Right ventricle myocardium superior (tissue), 1 donor: ENCODE results near the gene GRIA4. TPM values are rescaled to one million over a fixed set of nuclear protein-coding genes. Genes with fewer than 3 reads are reported as not detected.

Source experiments
- ATAC-seq: fragments of 200-7000 bp; cut with Tn5 transposase; one replicate; pipeline ENCODE4 v1.9.1; 2020; ENCODE audit warnings: mild to moderate bottlenecking; ENCODE audit not compliant: poor library complexity
- DNase-seq: peaks from one replicate; pipeline ENCODE4 v3.0.0-alpha.2; 2020
- intact Hi-C: fragments of 100-400 bp; cut with DNase I; formaldehyde crosslinking; loops from one replicate; pipeline ENCODE4 v1.11.2; 2022
- total RNA-seq: library from RNA; stranded (reverse); fragmentation: NEBNext Ultra II Directional; extraction: Animal tissue kit (Norgen Biotek cat#: 25700); gene quantifications from one replicate; pipeline ENCODE4 v1.2.1, GENCODE V29; 2021
- donor health status: DM: no; HTN: yes; CAD: no; lungs with severe emphysema.

Gene GRIA4
- total RNA-seq, 1 donor from 2014 or later: not detected

DNA sequence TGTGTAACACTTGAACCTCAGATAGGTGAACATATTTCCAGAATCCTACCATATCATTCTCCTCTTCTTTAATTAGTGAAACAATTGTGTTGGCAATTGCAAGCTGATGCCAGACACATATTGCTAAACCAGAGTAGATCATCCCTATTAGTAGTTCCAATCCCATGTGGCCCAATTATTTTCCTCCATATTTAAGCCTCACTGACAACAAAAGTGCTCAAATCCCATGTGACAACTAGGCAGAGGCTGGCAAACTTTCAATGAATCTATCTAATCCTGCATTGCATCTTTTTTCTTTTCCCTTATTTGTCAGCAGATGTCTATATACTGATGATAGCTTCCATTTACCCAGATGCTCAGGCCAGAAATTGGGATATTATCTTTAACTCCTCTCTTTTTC is 90.4 kb downstream of the GRIA4 start:
- intact Hi-C loops: no loop called here
- ATAC-seq: no peak
- DNase-seq: no peak

GRCh38 chr11:105701098-105701497 is 91.2 kb downstream of the GRIA4 start:
- ATAC-seq (no peak), DNase-seq (no peak)
- intact Hi-C loops: no loop called here

- intact Hi-C loops: no loop called here
- no peak for DNase-seq
- no peak for ATAC-seq
These were observed 96.1 kb downstream of the GRIA4 start for GRCh38 chr11:105705786-105706530.

DNA sequence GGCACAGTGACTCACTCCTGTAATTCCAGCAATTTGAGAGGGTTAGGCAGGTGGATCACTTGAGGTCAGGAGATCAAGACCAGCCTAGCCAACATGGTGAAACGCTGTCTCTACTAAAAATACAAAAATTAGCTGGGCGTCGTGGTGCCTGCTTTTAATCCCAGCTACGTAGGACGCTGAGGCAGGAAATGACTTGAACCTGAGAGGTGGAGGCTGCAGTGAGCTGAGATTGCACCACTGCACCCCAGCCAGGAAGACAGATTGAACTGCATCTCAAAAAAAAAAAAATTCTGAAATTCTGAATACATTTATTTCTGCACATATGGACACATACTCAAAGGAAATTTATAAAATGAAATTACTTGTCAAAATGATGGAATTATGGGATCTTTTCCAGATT is 103.2 kb downstream of the GRIA4 start:
- ATAC-seq: no peak
- intact Hi-C loops: no loop called here
- no peak for DNase-seq

DNA sequence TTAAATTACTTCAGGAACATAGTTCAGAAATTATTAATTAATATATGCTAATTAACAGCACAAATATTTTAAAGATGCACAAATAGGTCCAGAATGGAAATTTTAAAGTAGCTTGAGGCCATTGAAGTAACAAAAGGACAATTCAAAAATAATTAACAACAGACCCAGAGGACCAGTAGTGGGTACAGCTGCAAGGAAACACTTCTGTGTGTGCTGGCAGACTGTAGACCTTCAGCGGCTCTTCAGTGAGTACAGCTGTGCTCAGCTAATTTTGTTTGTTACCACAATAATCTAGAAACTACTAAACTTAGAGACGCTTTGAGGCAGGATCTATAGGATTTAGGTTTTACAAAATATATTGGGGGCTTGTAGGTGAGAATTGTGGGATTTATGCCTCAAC is 103.8 kb downstream of the GRIA4 start:
- ATAC-seq (no peak), DNase-seq (no peak)
- intact Hi-C loops: no loop called here

DNA sequence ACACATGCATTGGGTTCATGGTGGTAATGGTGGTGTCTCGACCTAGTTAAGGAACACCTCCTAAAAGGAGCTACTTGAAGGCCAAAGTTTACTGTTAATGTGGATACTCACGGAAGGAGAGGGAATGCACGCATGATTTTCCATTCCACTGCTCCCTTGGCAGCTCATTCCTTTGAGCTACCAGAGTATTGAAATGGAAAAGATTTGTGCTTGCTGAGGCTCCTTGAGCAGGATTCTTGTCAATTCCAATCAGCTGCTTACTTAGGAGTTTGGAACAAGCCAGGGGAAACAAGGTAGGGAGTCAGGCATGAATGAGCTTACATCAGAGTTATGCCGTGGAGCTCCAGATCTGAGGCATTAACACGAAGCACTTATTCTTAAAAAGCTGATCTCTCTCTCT is 108.8 kb downstream of the GRIA4 start:
- DNase-seq (no peak), ATAC-seq (no peak)
- intact Hi-C loops: no loop called here

DNA sequence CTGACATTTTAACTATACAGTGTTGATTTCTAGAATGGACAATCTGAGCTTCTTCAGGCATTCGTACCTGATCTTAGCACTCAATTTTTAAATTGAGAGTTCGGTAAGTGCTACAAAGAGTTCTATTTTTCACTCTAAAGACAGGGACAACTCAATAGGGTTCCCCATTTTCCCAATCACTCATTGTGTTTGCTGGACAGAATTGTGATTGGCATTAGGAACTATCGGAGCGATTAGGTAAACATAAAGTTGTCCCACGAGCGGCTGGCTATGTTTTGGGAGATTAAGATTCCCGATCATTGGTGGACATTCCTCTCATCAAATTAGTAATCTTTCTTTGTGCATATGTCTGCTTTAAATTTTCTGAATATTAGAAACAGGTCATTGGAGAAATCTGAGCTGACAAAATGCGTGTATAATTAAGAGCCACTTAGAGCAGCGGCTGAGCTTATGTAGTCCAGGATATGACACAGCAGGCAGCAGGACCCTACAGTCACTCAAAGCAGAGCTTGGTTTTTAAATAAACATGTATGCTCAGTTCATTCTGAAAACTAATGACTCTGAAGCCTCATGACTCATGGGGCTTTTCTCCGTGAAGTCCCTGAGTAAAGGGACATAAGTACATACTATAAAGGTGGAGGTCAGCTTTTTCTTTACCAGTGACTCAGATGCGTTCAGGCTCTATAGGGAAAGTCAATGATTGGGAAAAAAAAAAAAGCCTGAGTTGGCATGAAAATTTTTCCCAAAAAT is 109.4 kb downstream of the GRIA4 start:
- no peak for ATAC-seq
- no peak for DNase-seq
- intact Hi-C loops: no loop called here

DNA sequence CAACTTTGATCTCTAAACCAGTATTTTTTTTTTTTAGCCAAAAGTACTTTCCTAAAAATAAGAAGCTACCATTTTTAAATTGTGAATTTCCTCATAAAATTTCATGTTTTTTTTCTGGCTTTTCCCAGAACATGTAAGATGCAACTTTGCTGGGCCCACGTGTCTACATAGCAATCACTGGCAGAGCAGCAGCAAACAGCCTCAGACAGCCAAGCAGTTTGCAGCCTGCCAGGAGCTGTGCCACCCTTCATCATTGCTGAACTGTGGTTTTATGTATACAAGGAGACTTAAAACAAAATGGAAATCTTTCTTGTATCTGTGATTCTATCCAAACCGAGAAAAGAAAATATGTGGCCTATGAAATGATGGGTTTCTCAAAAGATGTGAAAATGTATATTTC is 110.2 kb downstream of the GRIA4 start:
- intact Hi-C loops: no loop called here
- no peak for ATAC-seq
- no peak for DNase-seq

DNA sequence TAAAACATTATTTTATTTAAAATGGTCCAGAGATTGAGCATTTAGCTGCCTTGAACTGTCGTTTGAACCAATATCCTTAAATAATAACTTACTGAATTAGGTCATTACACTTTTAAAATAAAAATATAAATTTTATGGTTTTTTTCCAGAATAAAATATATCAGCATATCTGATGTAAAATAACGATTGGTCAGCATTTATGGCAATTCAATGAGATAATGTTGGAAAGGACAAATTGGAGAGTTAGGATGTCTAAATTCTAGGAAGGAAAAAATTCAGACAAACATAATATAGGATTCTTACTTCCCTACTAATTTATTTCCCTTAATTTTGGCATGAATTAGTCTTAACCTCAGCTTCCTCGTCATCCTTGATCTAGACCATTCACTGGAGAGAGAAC is 113.4 kb downstream of the GRIA4 start:
- no peak for DNase-seq
- ATAC-seq: no peak
- intact Hi-C loops: no loop called here

- intact Hi-C loops: no loop called here
- DNase-seq (no peak), ATAC-seq (no peak)
These were observed 122.7 kb downstream of the GRIA4 start for GRCh38 chr11:105732611-105733010.

DNA sequence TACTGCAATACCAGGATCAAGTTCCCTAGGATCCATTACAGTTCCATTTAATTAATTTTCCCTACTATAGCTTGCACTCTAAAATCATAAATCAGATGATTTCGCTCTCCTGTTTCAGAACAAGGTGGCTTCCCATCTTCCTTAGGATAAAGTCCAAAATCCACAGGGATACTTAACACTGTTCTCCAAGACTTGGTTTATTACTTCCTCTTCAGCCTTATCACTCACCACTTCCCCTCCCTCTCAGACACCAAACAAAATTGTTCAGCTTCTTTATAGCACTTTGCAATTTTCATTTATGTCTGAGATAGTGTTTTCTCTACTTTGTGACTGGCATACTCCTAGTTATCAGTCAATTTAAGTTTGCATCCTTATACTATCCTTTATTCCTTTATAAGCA is 124.6 kb downstream of the GRIA4 start:
- intact Hi-C loops: no loop called here
- no peak for DNase-seq
- no peak for ATAC-seq

GRCh38 chr11:105738251-105738650 is 128.4 kb downstream of the GRIA4 start:
- no peak for ATAC-seq
- no peak for DNase-seq
- intact Hi-C loops: no loop called here

GRCh38 chr11:105738986-105739795 is 129.3 kb downstream of the GRIA4 start:
- ATAC-seq: no peak
- no peak for DNase-seq
- intact Hi-C loops: no loop called here

DNA sequence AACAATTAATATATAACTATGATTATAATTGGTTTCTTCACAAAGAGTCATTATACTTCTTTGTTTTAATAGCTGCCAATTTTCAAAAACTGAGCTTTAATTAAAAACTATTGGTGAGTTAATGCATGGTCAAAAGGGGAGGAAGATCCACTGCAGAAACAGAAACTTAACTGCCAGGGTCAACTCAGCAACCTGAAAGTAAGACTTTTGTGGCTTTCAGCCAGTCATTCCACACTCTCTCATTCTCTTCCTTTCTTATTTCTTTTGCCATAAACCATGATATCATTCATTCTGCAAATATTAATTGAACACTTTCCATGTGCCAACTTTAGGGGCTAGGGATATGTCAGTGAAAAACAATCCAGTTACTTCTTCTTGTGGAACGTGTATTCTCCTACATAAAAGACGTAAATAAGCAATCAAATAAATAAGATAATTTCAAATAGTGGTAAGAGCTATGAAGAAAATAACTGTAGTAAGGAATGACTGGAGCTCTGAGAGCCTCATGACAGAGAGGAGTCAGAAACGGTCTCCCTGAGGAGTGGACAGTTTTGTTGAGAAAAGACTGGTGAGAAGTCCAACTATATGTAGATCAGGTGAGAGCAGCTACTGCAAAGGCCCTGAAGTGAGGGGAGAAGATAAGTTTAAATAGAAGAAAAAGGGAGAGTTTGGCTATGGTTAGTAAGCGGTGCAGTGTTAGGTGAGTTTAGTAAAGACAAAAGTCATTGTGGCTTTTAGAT is 130.5 kb downstream of the GRIA4 start:
- ATAC-seq: no peak
- intact Hi-C loops: no loop called here

DNA sequence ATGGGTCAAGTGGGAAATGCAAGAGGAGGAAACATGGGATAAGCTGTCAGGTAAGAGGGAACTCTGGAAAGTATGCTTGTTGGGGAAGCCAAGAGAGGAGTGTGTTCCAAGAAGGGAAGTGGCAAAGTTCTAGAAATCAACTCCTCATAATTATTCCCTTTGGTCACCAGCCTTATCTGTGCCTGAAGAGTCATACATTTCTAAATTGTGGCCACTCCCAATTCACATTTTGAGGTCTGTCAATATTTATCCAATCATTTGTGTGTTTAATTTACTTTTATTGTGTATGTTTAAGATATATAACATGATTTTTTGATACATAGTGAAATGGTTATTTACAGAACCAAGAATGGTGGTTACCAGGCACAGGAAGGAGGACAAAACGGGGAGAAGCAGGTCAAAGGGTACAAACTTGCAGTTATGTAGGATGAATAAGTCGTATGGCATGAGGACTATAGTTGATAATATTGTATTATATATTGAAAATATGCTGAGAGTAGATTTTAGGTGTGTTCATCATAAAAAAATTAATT is 131.7 kb downstream of the GRIA4 start:
- DNase-seq: no peak

More for the DNA sequence above, 130.5 kb downstream of the GRIA4 start:
- no peak for DNase-seq

GRCh38 chr11:105754260-105754659 is 144.4 kb downstream of the GRIA4 start:
- intact Hi-C loops: no loop called here
- DNase-seq: no peak

More for the DNA sequence above, 131.7 kb downstream of the GRIA4 start:
- intact Hi-C loops: no loop called here
- ATAC-seq: no peak

DNA sequence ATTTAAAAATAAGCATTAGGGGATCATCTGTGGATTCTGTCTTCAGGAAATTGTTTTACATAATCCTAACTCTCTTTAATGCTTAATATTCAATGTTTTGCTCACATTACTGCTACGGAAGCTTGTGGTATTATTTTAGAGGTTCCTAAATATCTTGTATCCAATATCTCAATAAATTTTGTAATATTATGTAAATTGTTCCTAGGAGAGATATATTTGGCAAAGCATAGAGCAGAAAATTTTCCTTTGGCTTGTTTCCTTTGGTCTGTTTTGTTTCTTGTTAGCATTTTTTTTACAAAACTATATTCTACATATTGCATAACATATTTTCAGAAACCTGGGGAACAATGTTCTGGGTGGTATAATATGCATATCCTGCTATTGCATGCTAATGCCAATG is 144.8 kb downstream of the GRIA4 start:
- intact Hi-C loops: no loop called here
- DNase-seq: no peak
- no peak for ATAC-seq

More at GRCh38 chr11:105754260-105754659, 144.4 kb downstream of the GRIA4 start:
- no peak for ATAC-seq

DNA sequence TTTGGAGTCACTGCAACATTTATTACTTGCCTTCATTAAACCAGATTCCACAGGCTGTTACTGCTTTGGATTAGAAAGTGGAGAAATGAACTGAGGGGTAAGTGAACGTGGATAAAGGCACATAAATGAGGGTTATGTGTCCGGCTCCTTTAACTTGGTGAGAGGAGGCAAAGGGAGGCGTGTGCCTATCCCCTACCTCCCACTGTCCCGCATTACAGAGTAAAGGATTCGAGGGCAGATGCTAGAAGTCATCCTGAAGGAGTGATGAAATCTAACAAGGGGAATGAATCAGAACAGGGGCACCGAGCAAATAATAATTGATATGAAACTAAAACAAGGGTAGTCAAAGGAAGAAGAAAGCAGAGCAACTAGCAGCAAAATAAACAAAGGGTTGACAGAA is 147.2 kb downstream of the GRIA4 start:
- ATAC-seq (no peak), DNase-seq (no peak)
- intact Hi-C loops: no loop called here

DNA sequence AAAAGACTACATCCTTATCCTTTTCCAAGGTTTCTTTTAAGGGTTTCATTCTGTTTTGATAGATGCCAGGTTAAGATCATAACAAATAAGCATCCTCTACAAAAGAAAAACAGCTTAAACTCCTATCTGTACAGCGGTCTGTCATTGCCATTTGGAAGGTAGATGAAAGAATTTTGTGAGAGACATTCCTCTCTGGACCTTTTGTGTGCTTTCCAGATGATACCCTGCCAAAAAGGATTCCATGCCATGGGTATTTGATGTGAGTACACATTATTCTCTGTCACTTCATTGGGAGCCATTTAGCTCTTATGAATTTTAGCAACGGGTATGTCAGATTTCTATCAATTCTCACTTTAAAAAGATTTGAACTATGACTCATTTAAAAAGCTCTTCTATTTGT is 153.7 kb downstream of the GRIA4 start:
- DNase-seq (no peak), ATAC-seq (no peak)
- intact Hi-C loops: no loop called here
